Panc1 (cell line): ENCODE results near the gene SCAMP4.

Experiments
- CTCF ChIP-seq: fragments of 450-650 bp; IDR thresholded peaks from 2 replicates; pipeline ENCODE4 v1.5.1; 2017; ENCODE audit warnings: mild to moderate bottlenecking
- POLR2AphosphoS5 ChIP-seq: IDR thresholded peaks from 2 replicates; pipeline ENCODE4 v1.6.1; 2012; ENCODE audit warnings: mild to moderate bottlenecking, low read depth, low read length, moderate library complexity

GRCh38 chr19:1909761-1910080 is 4.5 kb downstream of the SCAMP4 start:
- TF ChIP-seq CTCF (no peak), POLR2AphosphoS5 (no peak)
